T-helper 1 cell treated with Interleukin-12 subunit alpha and Interleukin-12 subunit beta and Interleukin-4 antibody, amounts not matched to agents 30 ng/mL and 1 ng/mL, for 36 hours (primary cell): Measurements from ENCODE around the gene OR52B6. TPM values are rescaled to one million over a fixed set of nuclear protein-coding genes. Genes with fewer than 3 reads are reported as not detected.
"Not testable (repeated sequence)": the region's sequence is repeated elsewhere in the genome, so short reads cannot be mapped to it uniquely, and the experiment has no call there.

Experiments used
- intact Hi-C: fragments of 100-400 bp; cut with micrococcal nuclease; formaldehyde crosslinking; loops from one replicate; pipeline ENCODE4 v1.15.1; 2024
- total RNA-seq: library from RNA; stranded (reverse); gene quantifications from 2 replicates; pipeline ENCODE4 v1.2.3, GENCODE V29; 2022

OR52B6 gene, protein sequence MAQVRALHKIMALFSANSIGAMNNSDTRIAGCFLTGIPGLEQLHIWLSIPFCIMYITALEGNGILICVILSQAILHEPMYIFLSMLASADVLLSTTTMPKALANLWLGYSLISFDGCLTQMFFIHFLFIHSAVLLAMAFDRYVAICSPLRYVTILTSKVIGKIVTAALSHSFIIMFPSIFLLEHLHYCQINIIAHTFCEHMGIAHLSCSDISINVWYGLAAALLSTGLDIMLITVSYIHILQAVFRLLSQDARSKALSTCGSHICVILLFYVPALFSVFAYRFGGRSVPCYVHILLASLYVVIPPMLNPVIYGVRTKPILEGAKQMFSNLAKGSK
- total RNA-seq, result not detected in 2 replicates

GRCh38 chr11:5580577-5580976 lies at the start of gene OR52B6:
Gene OR52B6 (plus strand): TSS chr11:5580877. CDS start chr11:5580877, 0 bp downstream.
- intact Hi-C loops, result no loop called here

DNA sequence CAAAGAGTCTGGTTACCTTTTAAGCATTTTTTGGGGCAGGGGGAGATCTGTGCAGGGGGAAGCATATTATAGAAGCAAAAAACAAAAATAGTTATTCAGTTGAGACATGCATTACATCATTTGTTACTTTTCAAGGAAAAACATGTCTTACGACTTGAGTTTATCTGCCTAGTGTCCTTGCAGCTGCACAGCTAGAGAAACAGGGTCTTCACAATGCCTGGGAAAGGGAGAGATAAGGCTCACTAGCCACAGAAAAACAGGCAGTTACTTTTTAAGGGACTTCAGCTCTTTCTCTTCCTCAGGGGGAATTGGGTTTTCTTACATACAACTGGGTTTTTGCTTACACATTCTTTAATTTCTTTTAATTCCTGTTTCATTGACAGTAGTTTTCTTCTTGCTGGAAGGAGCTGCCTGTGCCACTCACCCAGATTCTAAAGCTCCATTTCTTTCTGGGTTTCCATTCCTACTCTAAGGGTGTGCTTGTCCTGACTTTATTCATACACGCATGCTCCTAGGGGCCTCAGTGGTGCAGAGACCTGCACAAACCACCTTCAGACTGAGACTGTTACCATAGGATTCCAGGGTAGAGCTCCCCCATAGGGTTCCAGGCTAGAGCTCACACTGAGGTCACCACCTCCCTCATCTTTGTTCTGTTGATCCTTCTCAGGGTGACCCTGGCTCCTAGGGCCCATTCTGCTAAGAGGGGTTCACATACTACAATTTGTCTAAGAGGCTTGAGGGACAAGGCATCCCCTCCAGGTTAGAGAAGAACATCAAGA lies 49.4 kb upstream of the OR52B6 start:
- intact Hi-C loops, result no loop called here

DNA sequence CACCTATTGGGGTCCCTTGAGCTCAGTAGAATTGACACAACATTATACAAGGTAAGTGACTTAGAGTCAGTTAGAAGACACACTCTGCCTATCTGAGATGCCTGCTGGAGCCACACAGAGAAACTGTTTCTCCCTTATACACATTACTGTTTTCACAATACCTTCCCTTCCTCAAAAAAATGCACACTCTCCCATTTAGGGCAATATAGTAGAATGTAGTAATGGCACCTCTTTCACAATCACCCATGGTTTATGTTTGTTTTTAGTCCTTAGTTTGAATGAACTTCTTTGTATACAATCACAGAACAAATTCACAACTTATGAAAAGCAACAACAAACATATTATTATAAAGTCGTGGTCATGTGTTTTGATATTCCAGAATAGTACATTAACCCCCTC lies 46.6 kb upstream of the OR52B6 start:
- intact Hi-C loops, result no loop called here

GRCh38 chr11:5536482-5536881 lies 44.2 kb upstream of the OR52B6 start:
- intact Hi-C loops, result no loop called here

GRCh38 chr11:5541427-5541826 lies 39.2 kb upstream of the OR52B6 start:
- intact Hi-C loops, result no loop called here

- intact Hi-C loops, result no loop called here
These were observed 34.2 kb upstream of the OR52B6 start for GRCh38 chr11:5546457-5546856.

DNA sequence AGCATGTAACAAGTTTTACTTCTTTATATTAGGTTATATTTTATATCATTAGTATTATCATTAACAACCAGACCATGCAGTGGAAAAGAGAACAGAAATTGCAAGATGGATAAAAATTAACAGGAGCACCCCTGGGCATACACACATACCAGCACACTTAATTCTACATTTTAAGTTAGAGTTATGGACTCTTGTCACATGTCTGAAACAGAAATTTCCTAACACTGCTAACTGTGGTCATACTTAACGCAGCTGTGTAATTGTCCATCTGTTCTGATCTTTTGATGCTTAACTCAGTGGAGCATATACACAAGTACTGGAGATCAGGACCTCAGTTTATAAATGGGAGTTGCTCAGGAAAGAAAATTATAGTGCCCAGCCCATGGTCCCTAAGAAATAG lies 32.7 kb upstream of the OR52B6 start:
- intact Hi-C loops, result no loop called here

GRCh38 chr11:5548440-5548839 lies 32.2 kb upstream of the OR52B6 start, which contains the start of gene OR52H1:
Gene OR52H1 (minus strand): TSS chr11:5548540. CDS start chr11:5545505, 3,035 bp downstream.
- intact Hi-C loops, result no loop called here

- intact Hi-C loops, result no loop called here
These were observed 30.1 kb upstream of the OR52B6 start for GRCh38 chr11:5550440-5551095.

DNA sequence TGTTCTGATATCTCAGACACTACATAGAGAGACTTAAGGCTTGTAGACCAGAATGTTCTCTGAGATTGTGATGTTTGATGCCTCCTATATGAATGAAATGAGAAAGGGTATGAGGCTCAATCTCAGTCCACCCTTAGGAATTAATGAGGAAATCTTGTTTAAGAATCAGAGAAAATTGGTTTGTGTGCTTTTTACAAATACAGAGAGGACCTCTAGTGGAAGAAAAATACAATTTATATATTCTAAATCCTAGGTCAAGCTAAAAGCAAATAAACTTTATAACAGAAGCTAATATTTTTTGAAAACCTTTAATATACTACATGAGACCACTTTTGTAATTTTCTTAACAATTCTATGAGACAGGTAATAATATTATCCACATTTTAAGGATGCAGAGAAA lies 27.3 kb upstream of the OR52B6 start:
- intact Hi-C loops, result no loop called here

DNA sequence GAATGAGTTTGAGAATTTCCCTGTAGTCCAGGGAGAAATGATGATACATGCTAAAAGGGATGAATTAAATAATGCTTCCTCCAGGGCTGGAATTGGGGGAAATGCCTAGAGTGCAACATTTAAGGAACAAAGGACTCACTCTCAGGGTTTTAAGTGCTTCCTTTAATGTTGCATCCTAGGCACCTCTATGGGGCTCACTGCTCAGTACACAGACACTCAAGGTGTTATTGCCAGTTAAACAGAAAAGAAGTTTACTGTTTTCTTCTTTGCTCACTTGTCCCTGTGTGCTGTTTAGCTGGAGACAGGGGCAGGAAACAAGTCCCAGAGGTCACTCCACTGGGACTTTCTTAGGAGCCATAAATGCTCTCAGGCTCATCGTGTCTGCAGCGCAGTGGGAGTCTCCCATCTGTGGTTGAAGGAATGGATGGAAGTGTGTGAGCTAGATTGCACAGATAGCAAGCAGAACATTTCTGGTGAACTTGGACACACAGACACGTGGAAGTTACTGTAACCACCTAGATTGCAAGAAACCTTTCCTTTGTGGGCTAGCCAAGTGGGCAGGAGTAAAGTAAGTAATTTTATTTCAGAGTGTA lies 24.0 kb upstream of the OR52B6 start:
- intact Hi-C loops, result no loop called here

DNA sequence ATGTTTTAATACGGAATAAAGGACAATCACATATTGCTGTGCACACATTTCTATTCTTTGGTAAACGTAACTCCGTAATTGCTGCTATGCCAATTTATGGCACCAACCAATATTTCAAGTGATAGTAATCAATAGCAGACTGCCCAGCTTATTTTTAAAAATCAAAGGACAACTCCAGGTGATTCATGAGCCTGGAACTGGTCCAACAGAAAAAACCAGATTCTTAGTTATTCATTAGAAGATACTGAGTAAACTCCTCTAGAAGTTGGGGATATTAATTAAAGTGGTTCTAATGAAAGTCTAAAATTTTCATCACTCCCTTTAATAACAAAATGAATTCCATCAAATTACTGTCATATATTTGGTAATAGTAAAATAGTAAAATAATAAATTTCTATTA lies 22.9 kb upstream of the OR52B6 start:
- intact Hi-C loops, result no loop called here

DNA sequence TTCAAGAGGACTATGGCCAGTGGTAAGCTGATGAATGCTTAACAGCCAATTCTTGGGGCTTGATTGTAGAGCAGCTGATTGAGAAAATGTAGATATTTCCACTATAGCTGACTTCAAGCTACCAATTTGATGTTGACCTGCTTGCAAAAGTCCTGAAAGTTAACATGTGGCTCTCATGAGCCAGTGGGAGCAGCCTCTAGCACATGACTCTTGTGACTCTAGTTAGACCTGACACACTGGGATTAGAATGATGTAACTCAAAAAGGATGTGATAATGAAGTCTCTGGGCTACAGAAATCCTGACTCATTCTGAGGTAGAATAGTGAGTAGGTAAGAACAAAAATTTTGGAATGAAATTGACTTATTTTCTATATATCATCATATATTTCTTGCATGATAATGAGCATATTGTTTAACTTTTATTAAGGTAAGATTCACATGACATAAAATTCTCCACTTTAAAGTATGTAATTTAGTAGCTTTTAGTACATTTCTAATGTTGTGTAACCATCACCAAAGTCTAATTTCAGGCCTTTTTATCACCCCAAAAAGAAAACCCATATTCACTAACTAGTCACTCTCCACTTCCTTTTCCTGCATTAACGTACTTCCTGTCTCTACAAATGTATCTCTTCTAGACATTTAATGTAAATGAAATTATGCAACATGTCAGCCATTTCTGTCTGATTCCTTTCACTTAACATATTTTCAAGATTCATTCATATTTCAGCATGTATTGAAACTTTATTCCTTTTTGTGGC lies 16.2 kb upstream of the OR52B6 start:
- intact Hi-C loops, result no loop called here

GRCh38 chr11:5574654-5575053 lies 6.0 kb upstream of the OR52B6 start:
- intact Hi-C loops, result no loop called here

DNA sequence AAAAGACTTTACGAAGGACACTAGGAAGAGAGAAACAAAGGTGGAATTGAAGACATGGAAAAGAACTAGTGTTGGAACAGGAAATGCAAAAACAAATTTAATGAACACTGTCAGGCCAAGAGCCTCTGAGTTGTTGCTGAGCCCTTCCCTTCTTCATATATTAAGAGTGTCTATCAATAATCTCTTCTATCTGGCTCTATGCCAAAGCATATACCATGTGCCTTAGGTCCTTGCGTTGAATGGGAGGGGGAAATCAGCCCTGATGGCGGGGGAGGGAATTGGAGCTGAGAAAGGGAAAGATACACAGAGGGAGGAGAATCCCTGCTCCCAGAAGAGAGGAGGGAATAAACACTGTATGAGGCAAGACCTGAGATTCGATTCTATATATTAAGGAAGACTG lies 5.5 kb upstream of the OR52B6 start:
- intact Hi-C loops, result no loop called here

DNA sequence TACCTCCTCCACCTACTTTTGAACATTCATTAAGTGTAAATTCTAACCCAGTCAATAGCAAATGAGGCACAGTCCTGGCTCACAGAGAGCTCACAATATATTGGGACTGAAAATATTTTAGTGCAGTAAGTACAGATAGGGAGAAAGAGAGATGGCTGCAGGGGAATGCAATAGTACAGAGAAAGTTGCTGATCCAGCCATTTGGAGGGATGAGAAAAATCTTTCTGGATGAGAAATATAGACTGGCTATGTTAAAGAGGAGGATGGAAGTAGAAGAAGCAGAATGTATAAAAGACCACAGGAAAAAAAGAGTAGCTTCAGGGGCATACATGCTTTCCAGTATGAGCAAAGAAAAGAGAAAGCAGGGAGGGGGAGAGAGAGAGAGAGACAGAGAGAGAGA lies 3.6 kb upstream of the OR52B6 start:
- intact Hi-C loops, result no loop called here

DNA sequence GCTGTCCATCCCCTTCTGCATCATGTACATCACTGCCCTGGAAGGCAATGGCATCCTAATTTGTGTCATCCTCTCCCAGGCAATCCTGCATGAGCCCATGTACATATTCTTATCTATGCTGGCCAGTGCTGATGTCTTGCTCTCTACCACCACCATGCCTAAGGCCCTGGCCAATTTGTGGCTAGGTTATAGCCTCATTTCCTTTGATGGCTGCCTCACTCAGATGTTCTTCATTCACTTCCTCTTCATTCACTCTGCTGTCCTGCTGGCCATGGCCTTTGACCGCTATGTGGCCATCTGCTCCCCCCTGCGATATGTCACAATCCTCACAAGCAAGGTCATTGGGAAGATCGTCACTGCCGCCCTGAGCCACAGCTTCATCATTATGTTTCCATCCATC lies 337 bp downstream of the OR52B6 start:
- intact Hi-C loops, result no loop called here

- intact Hi-C loops, result not testable (repeated sequence)
These were observed 3.8 kb downstream of the OR52B6 start for GRCh38 chr11:5584458-5584857.

GRCh38 chr11:5589906-5590305 lies 9.2 kb downstream of the OR52B6 start:
- intact Hi-C loops, result not testable (repeated sequence)

GRCh38 chr11:5591613-5592012 lies 10.9 kb downstream of the OR52B6 start:
- intact Hi-C loops, result no loop called here

DNA sequence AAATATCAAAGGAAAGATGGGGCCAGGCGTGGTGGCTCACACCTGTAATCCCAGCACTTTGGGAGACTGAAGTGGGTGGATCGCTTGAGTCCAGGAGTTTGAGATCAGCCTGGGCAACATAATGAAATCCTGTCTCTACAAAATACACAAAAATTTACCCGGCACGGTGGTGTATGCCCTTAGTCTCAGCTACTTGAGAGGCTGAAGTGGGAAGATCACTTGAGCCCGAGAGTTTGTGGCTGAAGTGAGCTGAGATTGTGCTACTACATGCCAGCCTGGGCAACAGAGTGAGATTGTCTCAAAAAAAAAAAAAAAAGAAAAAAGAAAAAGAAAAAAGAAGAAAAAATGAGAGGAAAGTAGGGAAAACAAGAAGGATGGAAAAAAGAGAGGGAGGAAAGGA lies 11.9 kb downstream of the OR52B6 start:
- intact Hi-C loops, result no loop called here
